Muscle layer of duodenum (tissue), 2 donors: ENCODE data around the gene TMEM138.

ENCODE experiments used
- H3K27ac ChIP-seq: one replicate; pipeline ENCODE4 v1.7.0; 2013; ENCODE audit warnings: mild to moderate bottlenecking, low read length
- H3K27me3 ChIP-seq: one replicate; pipeline ENCODE4 v1.7.0; 2013; ENCODE audit warnings: low read depth, mild to moderate bottlenecking, control low read depth, low read length
- H3K36me3 ChIP-seq, 2 donors: one replicate each; pipeline ENCODE4 v1.7.0; 2013; ENCODE audit warnings: low read length in 2 of 2, control low read depth in 1 of 2, mild to moderate bottlenecking in 1 of 2; ENCODE audit not compliant: insufficient read depth in 2 of 2, control insufficient read depth in 1 of 2
- H3K4me1 ChIP-seq, 2 donors: one replicate each; pipeline ENCODE4 v1.7.0; 2013; ENCODE audit warnings: low read length in 2 of 2, mild to moderate bottlenecking in 2 of 2, control low read depth in 1 of 2, moderate library complexity in 1 of 2; ENCODE audit not compliant: insufficient read depth in 2 of 2, control insufficient read depth in 1 of 2
- H3K4me3 ChIP-seq, 2 donors: one replicate each; pipeline ENCODE4 v1.7.0; 2013; ENCODE audit warnings: low read length in 2 of 2, low read depth in 1 of 2, mild to moderate bottlenecking in 1 of 2
- H3K9me3 ChIP-seq, 2 donors: one replicate each; pipeline ENCODE4 v1.7.0; 2013; ENCODE audit warnings: low read length in 2 of 2, control low read depth in 1 of 2, mild to moderate bottlenecking in 1 of 2; ENCODE audit not compliant: control insufficient read depth in 1 of 2
- donor health status: healthy.

Gene TMEM138

DNA sequence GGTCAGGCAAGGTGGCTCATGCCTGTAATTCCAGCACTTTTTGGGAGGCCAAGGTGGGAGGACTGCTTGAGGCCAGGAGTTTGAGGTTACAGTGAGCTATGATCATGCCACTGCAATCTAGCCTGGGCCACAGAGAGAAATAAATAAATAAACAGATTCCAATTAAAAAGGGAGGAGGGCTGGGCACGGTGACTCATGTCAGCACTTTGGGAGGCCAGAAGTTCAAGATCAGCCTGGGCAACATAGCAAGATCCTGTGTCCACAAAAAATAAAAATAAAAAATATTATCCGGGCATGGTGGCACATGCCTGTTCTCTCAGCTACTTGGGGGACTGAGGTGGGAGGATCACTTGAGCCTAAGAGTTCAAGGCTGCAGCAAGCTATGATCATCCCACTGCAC is 8.0 kb upstream of the TMEM138 start:
- Histone ChIP-seq H3K9me3 (no peaks in the 10 kb centered on the region), H3K36me3 (peaks cover 26 to 51% of the 10 kb centered on the region in 2 donors), H3K27ac (no peak overlapping the region), H3K4me1 (peaks cover 0 to 3% of the 10 kb centered on the region in 2 donors), H3K27me3 (no peaks in the 10 kb centered on the region), H3K4me3 (no peak overlapping the region)

DNA sequence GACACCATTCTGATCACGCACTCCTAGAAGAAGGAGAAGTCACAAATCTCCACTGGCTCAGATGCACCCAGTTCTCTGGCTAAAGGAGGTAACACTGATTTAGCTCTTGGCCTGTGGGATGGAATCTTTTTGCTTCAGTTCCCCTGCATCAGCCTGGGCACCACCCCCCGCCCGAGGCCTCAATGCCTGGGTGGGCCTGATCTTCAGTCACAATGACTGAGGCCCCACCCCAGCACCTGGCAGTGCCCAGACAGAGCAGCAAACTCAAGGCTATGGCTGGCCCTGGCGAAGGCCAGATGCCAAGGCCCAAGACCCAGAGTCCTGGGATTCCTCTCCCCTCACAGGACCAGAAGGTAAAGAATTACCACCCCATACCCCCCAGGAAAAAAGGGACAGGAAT is 5.5 kb upstream of the TMEM138 start:
- Histone ChIP-seq H3K27ac (no peak overlapping the region), H3K9me3 (no peaks in the 10 kb centered on the region), H3K4me3 (no peak overlapping the region), H3K27me3 (no peaks in the 10 kb centered on the region), H3K4me1 (peaks cover 0 to 14% of the 10 kb centered on the region in 2 donors), H3K36me3 (peaks cover 9 to 29% of the 10 kb centered on the region in 2 donors)

DNA sequence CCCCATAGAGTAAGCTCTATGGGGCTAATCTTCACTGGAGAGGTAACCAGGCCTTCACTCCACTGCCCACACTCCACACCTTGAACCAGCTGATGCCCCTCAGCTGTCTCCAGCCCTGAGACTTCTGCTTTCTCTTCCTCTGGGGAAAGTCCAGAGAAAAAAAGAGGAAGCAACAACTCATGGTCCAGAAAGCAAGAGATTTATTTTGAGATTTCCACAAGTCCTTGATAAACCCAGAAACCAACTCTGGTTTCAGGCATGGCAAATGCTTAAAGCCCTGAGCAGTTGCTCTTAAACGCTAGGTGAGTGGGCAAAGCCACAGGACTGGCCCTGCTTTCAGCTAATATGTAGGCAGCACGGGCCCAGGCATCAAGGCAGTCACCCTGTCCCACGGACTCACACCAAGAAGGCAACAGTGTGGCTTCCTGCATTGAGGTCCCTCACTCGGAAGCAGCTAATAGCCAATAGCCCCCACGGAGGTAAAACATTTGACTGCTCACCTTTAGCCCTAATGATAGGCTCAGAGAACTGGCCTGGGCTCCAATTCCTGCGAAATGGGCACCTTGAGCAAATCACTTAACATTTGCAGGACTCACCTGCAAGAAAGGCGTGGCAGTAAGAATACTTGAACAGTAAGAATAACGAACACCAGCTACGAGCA is 4.8 kb upstream of the TMEM138 start:
- H3K27me3 ChIP-seq, result no peaks in the 10 kb centered on the region
- no peak overlapping the region for H3K27ac ChIP-seq
- no peak overlapping the region for H3K4me3 ChIP-seq
- H3K4me1 ChIP-seq, result peaks cover 0 to 14% of the 10 kb centered on the region in 2 donors
- peaks cover 9 to 25% of the 10 kb centered on the region in 2 donors for H3K36me3 ChIP-seq
- H3K9me3 ChIP-seq, result no peaks in the 10 kb centered on the region

DNA sequence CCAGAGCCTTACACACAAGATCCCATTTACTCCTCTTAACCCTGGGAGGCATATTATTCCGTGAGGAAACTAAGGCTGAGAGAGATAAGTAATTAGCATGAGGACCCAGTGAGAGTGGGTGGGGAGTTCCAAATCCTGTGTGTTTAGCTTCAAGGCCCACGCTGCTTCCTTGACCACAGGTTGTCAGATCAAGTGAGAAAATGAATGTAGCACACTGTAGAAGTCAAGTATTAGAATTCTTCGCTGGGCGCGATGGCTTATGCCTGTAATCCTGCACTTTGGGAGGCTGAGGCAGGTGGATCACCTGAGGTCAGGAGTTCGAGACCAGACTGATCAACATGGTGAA is 4.3 kb upstream of the TMEM138 start:
- no peaks in the 10 kb centered on the region for H3K27me3 ChIP-seq
- H3K4me1 ChIP-seq, result peaks cover 0 to 17% of the 10 kb centered on the region in 2 donors
- no peaks in the 10 kb centered on the region for H3K9me3 ChIP-seq
- H3K27ac ChIP-seq, result no peak overlapping the region
- H3K4me3 ChIP-seq, result no peak overlapping the region
- peaks cover 7 to 20% of the 10 kb centered on the region in 2 donors for H3K36me3 ChIP-seq

DNA sequence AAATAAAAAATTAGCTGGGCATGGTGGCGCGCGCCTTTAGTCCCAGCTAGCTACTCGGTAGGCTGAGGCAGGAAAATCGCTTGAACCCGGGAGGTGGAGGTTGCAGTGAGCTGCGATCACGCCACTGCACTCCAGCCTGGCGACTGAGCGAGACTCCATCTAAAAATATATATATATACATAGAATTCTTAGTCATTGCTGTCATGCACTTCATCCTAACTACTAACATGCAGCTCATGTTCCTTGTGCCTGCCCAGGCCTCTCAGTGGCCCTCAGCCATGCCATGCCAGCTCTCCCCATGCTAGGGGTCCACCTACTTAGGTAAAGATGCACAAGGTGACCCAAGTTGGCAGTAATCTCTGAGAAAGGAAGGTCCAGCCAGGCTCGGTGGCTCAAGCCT is 3.6 kb upstream of the TMEM138 start:
- H3K27ac ChIP-seq, result no peak overlapping the region
- no peaks in the 10 kb centered on the region for H3K27me3 ChIP-seq
- H3K4me1 ChIP-seq, result peaks cover 0 to 24% of the 10 kb centered on the region in 2 donors
- H3K36me3 ChIP-seq, result peaks cover 3 to 14% of the 10 kb centered on the region in 2 donors
- H3K9me3 ChIP-seq, result no peaks in the 10 kb centered on the region
- no peak overlapping the region for H3K4me3 ChIP-seq

DNA sequence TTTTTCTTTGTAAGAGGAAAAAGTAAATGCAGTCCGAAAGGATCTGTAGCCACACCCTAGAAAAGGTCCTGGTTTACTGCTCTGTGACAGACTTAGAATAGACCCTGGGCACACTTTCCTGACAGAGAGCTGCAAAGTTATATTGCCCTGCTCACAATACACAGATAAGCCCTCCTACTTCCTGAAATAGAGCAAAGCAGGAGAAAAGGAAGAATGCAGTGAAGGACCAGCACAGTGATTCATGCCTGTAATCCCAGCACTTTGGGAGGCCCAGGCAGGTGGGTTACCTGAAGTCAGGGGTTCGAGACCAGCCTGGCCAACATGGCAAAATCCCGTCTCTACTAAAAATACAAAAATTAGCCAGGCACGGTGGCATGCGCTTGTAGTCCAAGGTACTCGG is 2.7 kb upstream of the TMEM138 start:
- Histone ChIP-seq H3K36me3 (peaks cover 10 to 16% of the 10 kb centered on the region in 2 donors), H3K27me3 (no peaks in the 10 kb centered on the region), H3K9me3 (no peaks in the 10 kb centered on the region), H3K4me1 (peaks cover 0 to 25% of the 10 kb centered on the region in 2 donors), H3K4me3 (no peak overlapping the region), H3K27ac (no peak overlapping the region)

DNA sequence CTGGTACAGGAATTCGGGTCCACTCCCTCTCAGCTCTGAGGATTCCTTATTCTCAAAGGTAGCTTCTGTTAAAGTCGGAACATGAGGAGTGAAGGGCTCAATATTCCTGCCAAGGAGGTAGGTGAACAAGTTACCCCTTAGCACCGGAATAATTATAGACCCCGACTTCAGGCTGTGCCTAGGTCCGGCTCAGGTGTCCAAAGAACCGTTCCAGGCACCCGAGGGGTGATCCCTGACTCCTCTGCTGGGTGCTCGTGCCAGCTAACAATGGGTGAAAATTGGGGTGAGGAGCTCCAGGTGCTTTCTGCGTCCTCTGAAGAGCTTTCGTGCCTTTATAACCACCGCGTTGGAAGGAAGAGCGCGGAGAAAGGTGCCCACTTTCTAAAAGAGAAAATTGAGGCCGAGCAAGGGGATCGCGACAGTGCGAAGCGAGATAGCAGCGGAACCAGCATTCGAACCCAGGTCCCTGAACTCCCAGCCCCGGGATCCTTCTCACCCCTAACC is 885 bp upstream of the TMEM138 start:
- Histone ChIP-seq H3K9me3 (no peaks in the 10 kb centered on the region), H3K27ac (peak overlapping the region; percentile 96), H3K4me1 (peaks cover 0 to 25% of the 10 kb centered on the region in 2 donors), H3K36me3 (peaks cover 18 to 29% of the 10 kb centered on the region in 2 donors), H3K4me3 (peak overlapping the region; percentile 78 to 84), H3K27me3 (no peaks in the 10 kb centered on the region)

DNA sequence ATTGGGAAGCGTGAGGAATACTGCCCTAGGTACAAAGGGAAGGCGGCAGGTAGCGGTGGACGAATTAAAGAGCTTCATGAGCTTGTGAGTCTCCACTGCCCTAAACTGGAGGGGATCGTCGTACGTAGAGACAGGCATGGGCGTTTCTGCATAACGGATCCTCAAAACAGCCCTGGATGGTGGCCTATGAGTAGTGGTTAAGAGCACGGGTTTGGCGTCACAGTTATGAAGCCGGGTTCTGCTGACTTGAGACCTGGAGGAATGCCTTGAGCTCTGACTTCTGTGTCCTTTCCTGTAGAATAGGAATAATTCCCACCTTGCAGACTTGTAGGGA is 335 bp downstream of the TMEM138 start:
- H3K4me1 ChIP-seq, result peaks cover 0 to 22% of the 10 kb centered on the region in 2 donors
- H3K4me3 ChIP-seq, result peak overlapping the region; percentile 78 to 84
- no peaks in the 10 kb centered on the region for H3K9me3 ChIP-seq
- H3K27ac ChIP-seq, result peak overlapping the region; percentile 96
- H3K27me3 ChIP-seq, result no peaks in the 10 kb centered on the region
- H3K36me3 ChIP-seq, result peaks cover 27 to 36% of the 10 kb centered on the region in 2 donors

DNA sequence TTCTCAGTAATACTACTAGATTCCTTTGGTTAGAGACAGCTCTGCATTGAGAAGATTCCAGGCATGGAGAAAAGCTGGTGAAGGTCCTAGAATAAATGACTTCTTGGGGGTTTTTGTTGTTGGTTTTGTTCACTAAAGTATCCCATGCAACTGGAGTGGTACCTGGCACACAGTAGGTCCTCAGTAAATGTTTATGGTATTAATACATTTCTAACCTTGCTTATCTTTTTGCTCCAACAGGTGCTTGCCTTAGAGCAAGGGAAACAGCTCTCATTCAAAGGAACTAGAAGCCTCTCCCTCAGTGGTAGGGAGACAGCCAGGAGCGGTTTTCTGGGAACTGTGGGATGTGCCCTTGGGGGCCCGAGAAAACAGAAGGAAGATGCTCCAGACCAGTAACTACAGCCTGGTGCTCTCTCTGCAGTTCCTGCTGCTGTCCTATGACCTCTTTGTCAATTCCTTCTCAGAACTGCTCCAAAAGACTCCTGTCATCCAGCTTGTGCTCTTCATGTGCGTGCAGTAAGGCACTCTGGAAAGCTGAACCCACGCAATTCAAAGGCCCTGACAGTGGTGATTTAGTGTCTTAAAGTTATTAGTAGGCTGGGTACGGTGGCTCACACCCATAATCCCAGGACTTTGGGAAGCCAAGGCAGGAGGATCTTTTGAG is 2.0 kb downstream of the TMEM138 start:
- H3K27ac ChIP-seq, result no peak overlapping the region
- H3K4me3 ChIP-seq, result no peak overlapping the region
- H3K4me1 ChIP-seq, result peaks cover 0 to 22% of the 10 kb centered on the region in 2 donors
- no peaks in the 10 kb centered on the region for H3K27me3 ChIP-seq
- H3K36me3 ChIP-seq, result peaks cover 40 to 51% of the 10 kb centered on the region in 2 donors
- H3K9me3 ChIP-seq, result no peaks in the 10 kb centered on the region

DNA sequence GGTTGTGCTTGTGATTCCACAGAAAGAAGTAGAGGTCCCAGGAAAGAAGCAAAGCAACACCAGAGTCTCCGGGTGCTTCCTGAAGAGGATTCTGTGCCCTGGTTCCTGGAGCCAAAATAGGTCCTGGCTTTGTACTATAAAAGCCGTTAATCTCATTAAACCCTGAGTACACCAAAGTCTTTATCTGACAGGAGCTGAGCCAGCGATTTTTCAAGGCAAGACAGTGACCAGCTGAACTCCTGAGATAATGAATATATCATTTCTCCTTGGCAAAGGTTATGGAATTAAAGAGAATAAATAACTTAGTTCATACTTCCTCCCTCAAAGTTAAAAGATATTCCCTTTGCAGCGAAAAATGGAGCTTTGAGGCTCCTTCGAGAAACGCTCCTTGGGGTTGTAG is 5.2 kb downstream of the TMEM138 start:
- no peak overlapping the region for H3K4me3 ChIP-seq
- no peaks in the 10 kb centered on the region for H3K9me3 ChIP-seq
- H3K36me3 ChIP-seq, result peaks cover 48 to 66% of the 10 kb centered on the region in 2 donors
- peaks cover 3 to 11% of the 10 kb centered on the region in 2 donors for H3K4me1 ChIP-seq
- H3K27ac ChIP-seq, result no peak overlapping the region
- H3K27me3 ChIP-seq, result no peaks in the 10 kb centered on the region

DNA sequence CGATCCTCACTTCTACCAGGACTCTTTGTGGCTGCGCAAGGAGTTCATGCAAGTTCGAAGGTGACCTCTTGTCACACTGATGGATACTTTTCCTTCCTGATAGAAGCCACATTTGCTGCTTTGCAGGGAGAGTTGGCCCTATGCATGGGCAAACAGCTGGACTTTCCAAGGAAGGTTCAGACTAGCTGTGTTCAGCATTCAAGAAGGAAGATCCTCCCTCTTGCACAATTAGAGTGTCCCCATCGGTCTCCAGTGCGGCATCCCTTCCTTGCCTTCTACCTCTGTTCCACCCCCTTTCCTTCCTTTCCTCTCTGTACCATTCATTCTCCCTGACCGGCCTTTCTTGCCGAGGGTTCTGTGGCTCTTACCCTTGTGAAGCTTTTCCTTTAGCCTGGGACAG is 6.5 kb downstream of the TMEM138 start:
- Histone ChIP-seq H3K36me3 (peaks cover 44 to 66% of the 10 kb centered on the region in 2 donors), H3K27ac (no peak overlapping the region), H3K9me3 (no peaks in the 10 kb centered on the region), H3K4me1 (peaks cover under 1 to 3% of the 10 kb centered on the region in 2 donors), H3K27me3 (no peaks in the 10 kb centered on the region), H3K4me3 (no peak overlapping the region)
